Measurements from ENCODE around the gene UXS1.

DNA sequence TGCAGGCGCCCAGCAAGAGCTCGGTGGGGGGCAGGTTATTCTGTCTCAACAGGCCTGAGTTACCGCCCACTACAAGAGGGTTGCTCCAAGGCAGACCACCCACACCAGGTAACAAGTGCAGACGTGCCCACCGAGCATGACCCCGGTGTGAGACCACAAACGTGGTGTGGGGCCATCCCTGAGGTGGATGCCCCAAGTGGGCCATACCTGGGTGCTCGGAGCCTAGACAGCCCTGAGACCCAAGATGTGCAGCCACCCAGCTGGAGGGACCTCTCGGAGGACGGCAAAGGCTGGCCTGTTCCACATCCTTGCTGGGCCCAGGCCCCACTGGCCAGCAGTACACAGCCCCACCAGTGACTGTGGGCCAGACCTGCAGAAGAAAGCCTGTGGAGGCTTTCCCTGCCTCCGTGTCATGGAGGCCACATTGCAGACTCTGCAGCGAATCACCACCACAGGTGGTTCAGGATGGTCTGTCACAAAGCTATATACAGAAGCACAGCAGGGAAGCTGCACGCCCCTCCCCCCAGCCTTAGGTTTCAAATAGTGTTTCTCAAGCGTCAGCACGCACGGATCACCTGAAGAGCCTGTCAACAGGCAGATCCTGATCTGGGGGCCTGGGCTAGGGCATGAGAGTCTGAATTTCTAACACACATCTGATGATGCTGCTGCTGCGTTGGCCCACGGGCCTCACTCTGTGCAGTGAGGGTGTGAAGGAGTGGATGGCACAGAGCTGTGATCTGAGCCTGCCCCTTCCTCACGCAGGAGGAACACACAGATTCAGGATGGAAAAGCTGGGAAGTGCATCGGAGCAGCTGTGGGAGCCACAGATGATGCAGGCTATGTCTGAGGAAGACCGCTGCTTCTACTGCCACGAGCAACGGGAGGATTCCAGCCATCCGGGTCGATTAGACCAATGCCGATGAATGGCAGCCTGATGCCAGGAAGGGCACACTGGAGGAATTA lies 96.8 kb downstream of the UXS1 start:
- TF ChIP-seq, protein P1, sequence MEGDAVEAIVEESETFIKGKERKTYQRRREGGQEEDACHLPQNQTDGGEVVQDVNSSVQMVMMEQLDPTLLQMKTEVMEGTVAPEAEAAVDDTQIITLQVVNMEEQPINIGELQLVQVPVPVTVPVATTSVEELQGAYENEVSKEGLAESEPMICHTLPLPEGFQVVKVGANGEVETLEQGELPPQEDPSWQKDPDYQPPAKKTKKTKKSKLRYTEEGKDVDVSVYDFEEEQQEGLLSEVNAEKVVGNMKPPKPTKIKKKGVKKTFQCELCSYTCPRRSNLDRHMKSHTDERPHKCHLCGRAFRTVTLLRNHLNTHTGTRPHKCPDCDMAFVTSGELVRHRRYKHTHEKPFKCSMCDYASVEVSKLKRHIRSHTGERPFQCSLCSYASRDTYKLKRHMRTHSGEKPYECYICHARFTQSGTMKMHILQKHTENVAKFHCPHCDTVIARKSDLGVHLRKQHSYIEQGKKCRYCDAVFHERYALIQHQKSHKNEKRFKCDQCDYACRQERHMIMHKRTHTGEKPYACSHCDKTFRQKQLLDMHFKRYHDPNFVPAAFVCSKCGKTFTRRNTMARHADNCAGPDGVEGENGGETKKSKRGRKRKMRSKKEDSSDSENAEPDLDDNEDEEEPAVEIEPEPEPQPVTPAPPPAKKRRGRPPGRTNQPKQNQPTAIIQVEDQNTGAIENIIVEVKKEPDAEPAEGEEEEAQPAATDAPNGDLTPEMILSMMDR (conservative IDR thresholded peaks at IDR 0.05; ENCODE audit: low read length) = no peak
- no peak for TF ChIP-seq EZH2phosphoT487 (IDR thresholded peaks at IDR 0.05; ENCODE audit: borderline replicate concordance, low read depth, low read length)
